GM18519 (cell line): Measurements from ENCODE around the gene GRID1.
"Not testable (repeated sequence)": the region's sequence is repeated elsewhere in the genome, so short reads cannot be mapped to it uniquely, and the experiment has no call there.

Experiments
- ATAC-seq: cut with Tn5 transposase; IDR thresholded peaks from one replicate; pipeline ENCODE4 v1.9.1; 2021; ENCODE audit warnings: mild to moderate bottlenecking, moderate library complexity; ENCODE audit not compliant: unreplicated experiment, low FRiP score

Gene GRID1

GRCh38 chr10:86034710-86035109 lies 331.9 kb downstream of the GRID1 start:
- ATAC-seq, result no peak

DNA sequence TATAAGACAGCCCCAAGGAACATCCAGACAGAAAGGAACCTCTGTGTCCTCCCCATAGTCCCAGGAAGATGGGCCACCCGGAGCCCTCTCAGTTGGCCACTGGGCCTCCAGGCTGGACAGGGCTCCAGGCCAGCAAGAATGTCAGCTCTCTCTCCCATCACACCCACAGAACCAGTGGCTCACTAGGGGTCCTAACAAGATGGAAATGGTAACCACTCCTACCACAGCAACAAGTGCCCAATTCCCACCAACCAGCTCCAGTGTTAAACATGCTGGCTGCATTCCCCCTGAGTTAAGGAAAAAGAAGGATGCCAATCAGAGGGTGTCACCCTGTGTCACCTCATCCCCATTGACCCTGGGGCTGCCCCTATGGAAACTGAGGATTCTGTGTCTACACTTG lies 333.0 kb downstream of the GRID1 start:
- no peak for ATAC-seq

DNA sequence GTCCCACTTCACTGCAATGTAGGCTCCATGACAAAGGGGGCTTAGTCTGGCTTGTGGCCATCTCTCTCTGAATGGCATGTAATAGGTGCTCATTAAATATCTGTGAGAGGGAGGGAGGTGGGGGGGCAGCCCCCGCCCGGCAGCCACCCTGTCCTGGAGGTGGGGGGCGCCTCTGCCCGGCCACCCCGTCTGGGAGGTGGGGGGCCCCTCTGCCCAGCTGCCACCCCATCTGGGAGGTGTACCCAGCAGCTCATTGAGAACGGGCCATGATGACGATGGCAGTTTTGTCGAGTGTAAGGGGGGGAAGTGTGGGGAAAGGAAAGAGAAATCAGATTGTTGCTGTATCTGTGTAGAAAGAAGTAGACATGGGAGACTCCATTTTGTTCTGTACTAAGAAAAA lies 334.5 kb downstream of the GRID1 start:
- not testable (repeated sequence) for ATAC-seq

DNA sequence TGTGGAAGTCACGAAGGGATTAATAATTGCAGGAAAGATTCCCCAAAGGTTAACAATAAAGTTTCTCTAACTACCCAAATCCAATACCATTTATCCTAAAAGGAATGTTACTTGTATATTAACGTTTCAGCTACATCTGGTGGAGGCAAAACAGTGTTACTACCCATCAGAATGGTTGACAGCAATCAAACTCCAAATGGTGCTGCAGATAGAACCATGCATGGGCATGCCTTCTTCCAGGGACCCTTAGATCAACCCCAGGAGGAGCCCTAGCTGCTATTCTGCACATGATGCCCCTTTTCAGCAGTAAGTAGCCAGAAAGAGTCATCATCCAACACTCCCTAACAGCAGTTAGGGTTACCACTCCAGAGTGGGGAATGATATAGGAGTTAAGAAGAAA lies 336.3 kb downstream of the GRID1 start:
- no peak for ATAC-seq

GRCh38 chr10:86027346-86027745 lies 339.2 kb downstream of the GRID1 start:
- no peak for ATAC-seq

GRCh38 chr10:86025509-86025908 lies 341.1 kb downstream of the GRID1 start:
- no peak for ATAC-seq

DNA sequence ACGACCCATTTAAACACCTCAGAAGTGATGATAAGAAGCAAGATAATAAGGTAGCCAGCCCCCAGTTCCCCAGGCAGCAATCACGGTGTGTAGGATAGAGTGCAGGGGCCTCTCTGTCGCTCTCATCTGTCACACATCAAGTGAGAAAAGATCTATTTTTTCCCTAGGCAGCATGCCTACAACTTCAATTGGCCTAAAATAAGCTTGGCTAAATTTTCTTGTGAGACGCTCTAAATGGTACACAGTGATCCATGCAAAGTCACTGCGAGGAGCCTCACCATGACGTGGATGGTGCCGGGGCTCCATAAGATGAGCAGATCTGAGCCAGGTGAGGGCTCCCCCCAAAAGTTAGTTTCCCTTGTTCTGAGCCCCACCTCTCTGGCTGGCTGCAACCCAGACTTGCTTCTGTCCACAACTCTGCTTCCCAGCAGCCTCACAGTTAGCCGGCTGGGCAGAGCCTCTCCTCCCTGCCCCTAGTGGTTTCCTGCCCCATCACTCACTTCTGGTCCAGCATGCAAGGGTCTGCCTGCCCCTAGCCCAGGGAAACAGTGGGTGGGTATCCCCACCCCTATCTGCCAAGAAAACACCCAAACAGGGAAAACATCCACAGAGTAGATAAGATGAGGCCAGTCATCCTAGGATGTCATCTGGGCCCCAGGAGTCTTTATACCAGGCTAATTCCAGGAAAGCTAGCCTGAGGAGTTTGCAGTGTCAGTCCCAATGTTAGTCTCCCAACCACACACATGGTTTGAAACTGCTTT lies 342.1 kb downstream of the GRID1 start:
- no peak for ATAC-seq

DNA sequence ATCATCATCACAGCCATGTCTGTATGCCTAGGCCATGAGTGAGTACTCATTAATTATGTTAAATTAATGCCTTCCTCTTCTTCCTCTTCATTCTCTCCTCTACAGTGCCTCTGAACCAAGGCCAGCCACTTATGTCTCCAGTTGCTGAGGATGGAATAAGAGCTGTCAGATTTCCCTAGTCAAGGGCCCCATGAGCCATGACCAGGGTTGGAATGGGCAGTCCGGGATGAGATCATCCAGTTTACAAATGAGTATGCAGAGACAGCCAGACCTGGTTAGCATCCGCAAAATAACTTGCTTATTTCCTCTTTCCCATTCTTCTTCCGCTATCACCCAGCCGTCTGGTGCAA lies 342.7 kb downstream of the GRID1 start:
- no peak for ATAC-seq

DNA sequence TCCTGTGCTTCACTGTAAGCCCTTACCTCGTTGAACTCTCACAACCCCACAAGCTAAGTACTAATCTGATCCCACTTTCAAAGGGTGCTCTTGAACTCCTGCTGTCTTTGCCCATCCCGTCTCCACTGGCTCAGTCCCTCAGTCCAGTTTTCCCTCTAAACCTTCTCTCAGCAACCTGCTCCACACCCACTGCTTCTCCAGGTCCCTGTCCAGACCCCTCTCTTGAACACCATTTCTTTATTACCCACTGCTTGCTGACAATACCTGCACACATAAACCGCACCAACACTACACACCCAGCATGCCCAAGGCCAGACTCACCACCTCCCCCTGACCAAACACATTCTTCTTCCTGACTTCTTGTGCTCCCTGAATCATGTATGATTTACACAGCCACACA lies 343.3 kb downstream of the GRID1 start:
- ATAC-seq, result no peak

GRCh38 chr10:86022906-86023305 lies 343.7 kb downstream of the GRID1 start:
- no peak for ATAC-seq

- ATAC-seq, result no peak
These were observed 346.5 kb downstream of the GRID1 start for GRCh38 chr10:86020134-86020533.

- ATAC-seq, result no peak
These were observed 347.5 kb downstream of the GRID1 start for GRCh38 chr10:86019141-86019540.

DNA sequence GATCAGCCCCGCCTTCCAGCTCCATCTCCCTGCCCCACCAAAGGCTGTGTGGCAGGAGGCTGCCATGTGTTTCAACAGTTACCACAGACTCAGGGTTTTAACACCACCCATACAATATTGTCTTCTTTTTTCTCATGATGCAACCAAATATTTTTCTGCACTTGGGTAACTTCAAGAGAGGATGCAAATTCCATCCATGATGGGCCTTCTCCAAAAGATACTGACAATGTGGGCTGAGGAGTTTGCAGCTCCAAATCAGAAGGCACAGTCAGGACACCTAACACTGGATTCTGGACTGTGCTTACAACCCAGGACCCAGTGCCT lies 347.9 kb downstream of the GRID1 start:
- no peak for ATAC-seq

GRCh38 chr10:86017841-86018734 lies 348.5 kb downstream of the GRID1 start:
- peak; percentile 56 for ATAC-seq

DNA sequence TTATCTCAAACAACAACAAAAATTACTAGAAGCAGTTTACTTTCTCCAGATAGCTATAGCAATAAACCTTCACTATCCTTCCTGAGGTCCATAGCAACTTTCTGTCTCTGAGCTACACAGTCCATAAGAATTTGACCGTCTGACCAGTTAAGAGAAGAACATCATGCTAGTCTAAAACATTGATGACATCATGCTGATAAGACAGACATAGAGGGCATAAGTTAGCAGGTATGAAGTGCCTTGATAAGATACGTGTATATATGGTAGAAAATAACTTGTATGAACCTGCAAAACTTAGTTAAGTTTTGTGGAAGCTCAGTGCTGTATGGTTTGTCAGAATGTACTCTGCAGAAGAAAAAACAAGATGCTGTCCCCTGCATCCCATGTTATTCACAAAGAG lies 353.0 kb downstream of the GRID1 start:
- ATAC-seq, result no peak

DNA sequence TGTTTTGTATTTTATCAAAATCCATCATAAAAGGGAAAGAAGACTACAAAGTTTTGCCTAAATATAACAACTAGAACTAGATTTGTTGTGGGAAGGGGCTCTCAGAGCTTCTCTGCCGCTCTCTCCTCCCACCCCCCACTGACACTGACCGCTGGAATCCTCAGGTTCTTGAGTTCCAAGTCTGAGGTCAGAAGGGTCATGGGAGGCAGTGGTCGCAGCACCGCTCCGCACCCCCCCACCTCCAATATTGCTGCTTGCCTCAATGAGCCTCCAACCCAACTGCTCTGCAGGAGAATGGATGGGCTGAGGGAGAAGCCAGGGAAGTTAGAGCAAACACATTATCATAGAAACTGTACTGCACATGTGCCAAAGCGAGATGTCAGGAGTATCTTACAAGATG lies 359.4 kb downstream of the GRID1 start:
- ATAC-seq, result no peak

DNA sequence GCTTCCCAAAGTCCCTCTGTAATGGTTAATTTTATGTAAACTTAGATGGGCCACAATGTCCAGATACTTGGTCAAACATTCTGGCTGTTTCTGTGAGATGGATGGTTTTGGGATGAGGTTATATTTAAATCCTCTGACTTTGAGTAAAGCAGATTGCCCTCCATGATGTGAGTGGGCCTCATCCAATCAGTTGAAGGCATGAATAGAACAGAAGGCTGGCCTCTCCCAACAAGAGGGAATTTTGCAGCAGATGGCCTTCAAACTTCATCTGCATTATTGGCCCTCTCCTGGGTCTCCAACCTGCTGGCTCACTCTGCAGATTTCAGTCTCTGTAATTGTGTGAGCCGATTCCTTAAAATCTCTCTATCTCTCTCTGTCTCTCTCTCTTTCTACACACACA lies 362.3 kb downstream of the GRID1 start:
- ATAC-seq, result no peak

- ATAC-seq, result no peak
These were observed 363.4 kb downstream of the GRID1 start for GRCh38 chr10:86003201-86003621.

GRCh38 chr10:86001521-86001920 lies 365.1 kb downstream of the GRID1 start:
- no peak for ATAC-seq

DNA sequence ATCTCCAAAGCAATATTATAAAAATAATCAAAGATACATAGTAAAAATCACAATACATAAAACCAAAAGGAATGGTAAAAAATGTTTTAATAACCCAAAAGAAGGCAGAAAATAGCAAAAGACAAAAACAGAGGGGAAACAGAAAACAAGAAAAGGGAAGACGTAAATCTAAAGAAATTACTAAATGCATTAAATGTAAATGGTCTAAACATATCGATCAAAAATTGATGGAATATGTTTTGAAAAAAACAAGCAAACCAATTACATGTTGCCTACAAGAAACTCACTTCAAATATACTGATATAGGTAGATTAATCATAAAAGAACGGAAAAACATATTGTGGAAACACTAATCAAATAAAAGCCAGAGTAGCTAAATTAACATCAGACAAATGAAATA lies 369.1 kb downstream of the GRID1 start:
- ATAC-seq, result no peak

DNA sequence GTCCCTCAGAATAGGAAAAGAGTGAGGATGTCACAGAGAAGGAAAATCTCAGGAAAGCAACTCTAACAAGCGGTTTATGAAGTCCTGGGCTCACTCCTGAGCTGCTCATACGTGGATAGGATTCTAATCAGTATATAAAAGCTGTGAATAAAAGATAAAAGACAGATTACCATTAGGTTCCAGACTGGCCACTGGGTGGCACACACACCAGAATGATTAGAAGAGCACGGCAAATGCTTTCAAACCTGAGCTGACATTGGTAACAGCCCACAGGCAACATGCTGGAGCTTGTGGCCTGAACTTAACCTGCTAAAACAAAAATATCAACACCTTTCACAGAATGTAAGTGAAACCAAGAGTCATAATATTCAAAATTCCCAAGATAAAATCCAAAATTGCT lies 370.8 kb downstream of the GRID1 start:
- ATAC-seq, result peak; percentile 62
